SU-DHL-6 (cell line): ENCODE results near the gene PMVK.

Experiments
- EZH2phosphoT487 ChIP-seq: fragments of 200-600 bp; sonication (generic), shearing (Covaris generic); conservative IDR thresholded peaks from 2 replicates; pipeline ENCODE4 v1.6.1; 2018; ENCODE audit warnings: mild to moderate bottlenecking, antibody characterized with exemption, low read length, moderate library complexity, mixed read lengths
- TF ChIP-seq, protein P1 (sequence below): fragments of 200-600 bp; sonication (generic); IDR thresholded peaks from one replicate; pipeline ENCODE4 v1.5.1; 2017; ENCODE audit warnings: antibody characterized with exemption, mild to moderate bottlenecking, low read length, moderate library complexity; ENCODE audit not compliant: insufficient read depth, poor library complexity, severe bottlenecking

- TF ChIP-seq, protein P1, sequence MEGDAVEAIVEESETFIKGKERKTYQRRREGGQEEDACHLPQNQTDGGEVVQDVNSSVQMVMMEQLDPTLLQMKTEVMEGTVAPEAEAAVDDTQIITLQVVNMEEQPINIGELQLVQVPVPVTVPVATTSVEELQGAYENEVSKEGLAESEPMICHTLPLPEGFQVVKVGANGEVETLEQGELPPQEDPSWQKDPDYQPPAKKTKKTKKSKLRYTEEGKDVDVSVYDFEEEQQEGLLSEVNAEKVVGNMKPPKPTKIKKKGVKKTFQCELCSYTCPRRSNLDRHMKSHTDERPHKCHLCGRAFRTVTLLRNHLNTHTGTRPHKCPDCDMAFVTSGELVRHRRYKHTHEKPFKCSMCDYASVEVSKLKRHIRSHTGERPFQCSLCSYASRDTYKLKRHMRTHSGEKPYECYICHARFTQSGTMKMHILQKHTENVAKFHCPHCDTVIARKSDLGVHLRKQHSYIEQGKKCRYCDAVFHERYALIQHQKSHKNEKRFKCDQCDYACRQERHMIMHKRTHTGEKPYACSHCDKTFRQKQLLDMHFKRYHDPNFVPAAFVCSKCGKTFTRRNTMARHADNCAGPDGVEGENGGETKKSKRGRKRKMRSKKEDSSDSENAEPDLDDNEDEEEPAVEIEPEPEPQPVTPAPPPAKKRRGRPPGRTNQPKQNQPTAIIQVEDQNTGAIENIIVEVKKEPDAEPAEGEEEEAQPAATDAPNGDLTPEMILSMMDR, result no peak
- no peak for TF ChIP-seq EZH2phosphoT487
Observed at GRCh38 chr1:154937988-154938386, 1.5 kb upstream of the PMVK start.
